AG09309 (cell line): ENCODE measurements around the gene TSSK6.

Experiments used
- DNase-seq: peaks from one replicate; pipeline ENCODE4 v3.0.0-alpha.2; 2010; ENCODE audit warnings: low read depth
- H3K4me3 ChIP-seq: 2 replicates; pipeline ENCODE4 v1.5.1; 2011; ENCODE audit warnings: mild to moderate bottlenecking, low read depth, low read length, moderate library complexity; ENCODE audit not compliant: control insufficient read depth
- TF ChIP-seq, protein P1 (sequence below): IDR thresholded peaks from 2 replicates; pipeline ENCODE4 v1.5.1; 2011; ENCODE audit warnings: mild to moderate bottlenecking, low read depth, low read length, inconsistent platforms; ENCODE audit not compliant: insufficient read depth, control insufficient read depth; ENCODE audit errors: missing control alignments

TSSK6 gene

DNA sequence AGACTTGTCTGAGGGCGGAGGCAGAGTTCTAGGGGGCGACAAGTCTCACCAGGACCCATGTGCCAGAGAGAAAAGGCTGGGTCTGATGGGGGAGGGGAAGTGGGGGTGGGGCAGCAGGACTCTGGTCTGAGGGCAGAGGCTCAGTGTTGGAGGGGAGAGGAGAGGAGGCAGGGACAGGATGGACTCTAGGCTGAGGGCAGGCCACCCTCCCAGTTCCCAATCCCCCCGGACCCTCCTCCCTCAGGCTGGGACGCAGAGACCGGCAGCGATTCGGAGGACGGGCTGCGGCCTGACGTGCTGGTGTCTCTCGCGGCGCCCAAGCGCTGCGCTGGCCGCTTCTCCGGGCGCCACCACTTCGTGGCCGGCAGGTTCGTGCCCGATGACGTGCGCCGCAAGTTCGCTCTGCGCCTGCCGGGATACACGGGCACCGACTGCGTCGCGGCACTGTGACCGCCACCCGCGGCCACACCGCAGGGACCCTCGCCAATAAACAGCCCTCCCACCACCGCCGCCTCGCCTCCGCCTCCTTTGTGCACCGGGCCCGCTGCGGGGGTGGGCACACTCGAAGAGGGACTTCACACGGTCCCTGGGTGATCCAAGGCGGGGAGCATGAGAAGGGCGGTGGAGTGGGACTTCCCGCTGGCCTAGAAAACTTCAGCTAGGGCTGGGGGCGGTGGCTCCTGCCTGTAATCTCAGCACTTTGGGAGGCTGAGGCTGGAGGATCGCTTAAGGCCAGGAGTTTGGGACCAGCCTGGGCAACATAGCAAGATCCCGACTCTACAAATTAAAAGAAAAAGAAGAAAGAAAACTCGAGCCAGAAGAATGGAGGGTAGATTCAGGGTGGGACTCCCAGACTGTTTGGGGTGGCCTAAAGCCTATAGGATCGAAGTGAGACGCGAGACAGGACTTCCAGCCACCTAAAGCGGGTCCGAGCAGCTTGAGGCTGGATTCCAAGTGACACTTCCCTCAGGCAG, 22.0 kb upstream of the TSSK6 start:
- TF ChIP-seq, protein P1, sequence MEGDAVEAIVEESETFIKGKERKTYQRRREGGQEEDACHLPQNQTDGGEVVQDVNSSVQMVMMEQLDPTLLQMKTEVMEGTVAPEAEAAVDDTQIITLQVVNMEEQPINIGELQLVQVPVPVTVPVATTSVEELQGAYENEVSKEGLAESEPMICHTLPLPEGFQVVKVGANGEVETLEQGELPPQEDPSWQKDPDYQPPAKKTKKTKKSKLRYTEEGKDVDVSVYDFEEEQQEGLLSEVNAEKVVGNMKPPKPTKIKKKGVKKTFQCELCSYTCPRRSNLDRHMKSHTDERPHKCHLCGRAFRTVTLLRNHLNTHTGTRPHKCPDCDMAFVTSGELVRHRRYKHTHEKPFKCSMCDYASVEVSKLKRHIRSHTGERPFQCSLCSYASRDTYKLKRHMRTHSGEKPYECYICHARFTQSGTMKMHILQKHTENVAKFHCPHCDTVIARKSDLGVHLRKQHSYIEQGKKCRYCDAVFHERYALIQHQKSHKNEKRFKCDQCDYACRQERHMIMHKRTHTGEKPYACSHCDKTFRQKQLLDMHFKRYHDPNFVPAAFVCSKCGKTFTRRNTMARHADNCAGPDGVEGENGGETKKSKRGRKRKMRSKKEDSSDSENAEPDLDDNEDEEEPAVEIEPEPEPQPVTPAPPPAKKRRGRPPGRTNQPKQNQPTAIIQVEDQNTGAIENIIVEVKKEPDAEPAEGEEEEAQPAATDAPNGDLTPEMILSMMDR: no peak
- no peak overlapping the region for H3K4me3 ChIP-seq
- no peak for DNase-seq

DNA sequence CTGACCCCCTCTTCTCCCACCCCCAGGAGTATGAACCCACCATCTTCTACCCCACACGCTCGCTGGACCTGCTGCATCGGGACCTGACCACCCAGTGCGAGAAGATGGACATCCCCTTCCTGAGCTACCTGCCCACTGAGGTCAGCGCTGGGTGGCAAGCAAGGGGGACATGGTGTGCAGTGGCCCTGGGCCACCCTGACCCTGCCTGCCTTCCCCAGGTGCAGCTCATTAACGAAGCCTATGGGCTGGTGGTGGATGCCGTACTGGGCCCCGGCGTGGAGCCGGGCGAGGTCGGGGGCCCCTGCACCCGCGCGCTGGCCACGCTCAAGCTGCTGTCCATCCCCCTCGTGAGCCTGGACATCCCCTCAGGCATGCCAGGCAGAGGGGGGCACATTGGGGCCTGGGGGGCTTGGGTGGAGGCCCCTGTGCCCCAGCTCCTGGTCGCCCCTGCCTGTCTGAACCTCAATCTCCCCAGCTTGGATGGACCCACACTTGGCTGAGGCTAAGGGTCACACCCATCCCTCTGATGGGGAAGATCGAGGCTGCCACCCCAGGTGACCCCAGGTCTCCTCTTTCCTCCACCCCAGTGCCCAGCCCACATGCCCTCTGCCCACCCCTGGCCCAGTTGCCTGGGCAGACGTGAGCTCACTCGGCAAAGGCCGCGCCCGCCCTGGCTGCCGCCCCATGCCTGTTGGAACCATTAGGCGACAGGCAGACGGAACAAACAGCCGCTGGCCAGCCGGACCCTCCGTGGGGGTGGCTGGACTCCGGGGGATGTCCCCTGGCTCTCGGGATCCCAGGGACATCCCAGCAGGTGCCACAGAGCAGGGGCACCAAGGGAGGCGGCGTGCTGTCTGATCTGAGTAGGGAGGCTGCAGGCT, 20.2 kb upstream of the TSSK6 start:
- H3K4me3 ChIP-seq: no peak overlapping the region
- TF ChIP-seq, protein P1: no peak
- DNase-seq: no peak

DNA sequence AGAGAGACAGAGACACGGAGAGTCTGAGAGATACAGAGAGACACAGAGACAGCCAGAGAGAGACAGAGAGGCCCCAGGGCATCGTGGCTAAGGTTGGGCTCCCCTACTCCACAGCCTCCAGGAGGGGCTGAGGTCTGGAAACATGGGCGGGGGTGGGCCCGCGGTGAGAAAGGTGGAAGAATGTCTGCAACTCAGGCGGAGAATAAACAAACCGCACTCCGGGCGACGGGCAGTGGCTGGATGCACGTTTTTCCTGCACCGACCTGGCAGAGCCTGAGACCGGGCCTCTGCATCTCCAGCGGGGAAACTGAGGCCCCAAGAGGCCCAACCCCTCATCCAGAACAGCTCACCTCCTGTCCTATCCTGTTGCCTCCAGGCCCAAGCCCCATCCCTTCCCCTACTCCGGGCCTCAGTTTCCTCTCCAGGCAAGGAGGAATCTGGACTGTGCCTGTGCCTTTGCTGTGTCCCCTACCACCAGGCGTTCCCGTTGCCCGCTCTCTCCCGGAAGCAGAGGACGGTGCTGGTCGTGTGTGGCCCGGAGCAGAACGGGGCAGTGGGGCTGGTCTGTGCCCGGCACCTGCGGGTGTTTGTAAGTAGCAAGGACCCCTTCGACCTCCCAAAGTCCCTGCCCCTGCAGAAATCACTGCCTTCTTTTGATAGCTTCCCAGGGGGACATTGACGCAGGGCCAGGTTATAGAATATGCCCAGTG, 19.4 kb upstream of the TSSK6 start:
- TF ChIP-seq, protein P1: no peak

DNA sequence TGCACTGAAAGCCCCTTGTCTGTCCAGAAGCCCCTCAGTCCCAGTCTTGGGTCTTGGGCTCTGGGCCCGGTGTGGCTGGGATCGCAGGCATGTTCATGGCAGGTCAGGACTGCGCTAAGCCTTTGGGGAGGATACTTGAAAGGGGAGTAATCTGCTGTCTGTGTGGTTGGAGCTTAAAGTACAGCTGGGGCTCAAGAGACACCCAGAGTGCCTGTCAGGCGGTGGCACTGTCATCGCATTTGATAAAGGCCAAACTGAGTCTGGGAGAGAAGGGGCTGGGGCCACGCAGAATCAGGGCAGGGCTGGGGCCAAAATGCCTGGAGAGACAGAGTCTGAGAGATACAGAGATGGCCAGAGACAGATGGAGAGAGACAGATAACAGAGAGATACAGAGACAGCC, 18.5 kb upstream of the TSSK6 start:
- H3K4me3 ChIP-seq: no peak overlapping the region
- no peak for DNase-seq
- TF ChIP-seq, protein P1: no peak

More for the DNA sequence above, 19.4 kb upstream of the TSSK6 start:
- no peak for DNase-seq
- no peak overlapping the region for H3K4me3 ChIP-seq

DNA sequence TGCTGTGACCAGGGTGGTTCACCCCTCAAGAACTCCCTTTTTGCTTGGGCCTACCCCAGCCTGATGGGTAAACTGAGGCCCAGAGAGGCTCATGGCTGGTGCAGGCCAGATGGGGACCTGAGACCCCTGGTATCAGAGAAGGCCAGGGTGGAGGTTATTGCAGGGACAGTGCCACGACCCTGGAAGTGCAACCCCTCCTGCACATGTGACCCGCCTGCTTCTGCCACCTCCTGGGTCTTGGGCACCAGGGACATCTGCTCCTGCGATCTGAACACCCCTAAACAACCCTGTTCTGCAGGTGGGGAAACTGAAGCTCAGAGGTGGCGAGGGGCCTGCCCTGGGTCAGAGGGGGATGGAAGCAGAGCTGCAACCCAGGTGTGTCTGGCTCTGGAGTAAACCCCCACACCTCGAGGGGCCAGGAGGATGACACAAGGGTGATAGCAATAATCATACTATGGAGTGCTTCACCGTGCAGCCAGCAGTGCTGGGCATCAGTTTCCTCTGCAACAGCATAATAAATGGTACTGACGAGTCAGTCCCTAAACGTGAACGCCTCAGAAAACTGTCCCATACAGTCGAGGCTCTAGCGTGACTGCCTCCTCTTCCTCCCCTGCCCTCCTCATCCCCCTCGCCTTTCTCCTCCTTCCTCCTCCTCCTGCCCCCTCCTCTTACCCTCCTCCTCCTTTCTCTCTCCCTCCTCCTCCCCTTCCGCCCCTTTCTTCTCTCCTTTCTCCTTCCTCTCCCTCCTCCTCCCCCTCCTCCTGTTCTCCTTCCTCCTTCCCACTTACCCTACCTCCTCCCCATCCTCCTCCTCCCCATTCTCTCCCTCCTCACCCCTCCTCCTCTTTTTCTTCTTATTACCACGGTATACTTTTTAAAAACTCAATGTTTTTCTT, 17.7 kb upstream of the TSSK6 start:
- no peak for DNase-seq
- TF ChIP-seq, protein P1: no peak
- H3K4me3 ChIP-seq: no peak overlapping the region
